Stimulated activated CD8-positive, alpha-beta memory T cell treated with anti-CD3 and anti-CD28 coated beads, Interleukin-12 subunit alpha, Interleukin-12 subunit beta, amount 100 ng/mL, for 24 hours (primary cell): ENCODE results near the gene DCAF5.

Experiments used
- DNase-seq: peaks from one replicate; pipeline ENCODE4 v3.0.0-alpha.2; 2020; ENCODE audit errors: extremely low read depth

Gene DCAF5

DNA sequence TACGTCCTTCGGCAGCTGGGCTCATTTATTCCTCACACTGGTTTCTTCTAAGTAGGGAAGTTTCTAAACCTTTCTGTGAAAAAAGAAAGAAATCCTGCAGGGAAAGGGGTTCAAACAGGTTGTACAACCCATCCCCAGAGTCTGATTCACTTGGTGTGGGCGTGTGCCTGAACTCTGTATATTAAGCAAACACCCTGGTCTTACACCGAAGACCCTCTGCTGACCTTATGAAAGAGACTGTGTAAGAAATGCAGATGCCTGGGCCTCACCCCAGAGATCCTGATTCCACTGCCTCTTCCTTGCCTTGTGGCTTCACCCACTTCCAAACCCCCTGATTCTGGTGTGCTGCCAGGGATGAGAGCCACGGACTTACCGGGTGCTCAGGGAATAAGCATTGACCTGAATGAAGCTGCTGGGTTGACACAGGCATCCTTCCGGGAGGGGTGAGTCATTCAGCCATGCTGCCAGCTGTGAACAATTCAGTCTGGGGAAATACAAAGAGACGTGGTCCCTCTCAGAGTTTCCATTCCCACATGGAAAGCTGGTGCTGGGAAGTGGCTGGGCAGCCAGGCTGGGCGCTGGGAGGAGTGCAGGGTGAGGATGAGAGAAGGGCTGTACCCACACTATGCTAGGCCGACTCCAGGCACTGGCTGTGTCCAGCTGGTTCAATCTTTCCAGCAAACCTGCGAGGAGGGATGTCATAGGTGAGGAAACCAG, 147.3 kb downstream of the DCAF5 start:
- DNase-seq = no peak

GRCh38 chr14:69004731-69005431, 148.0 kb downstream of the DCAF5 start:
- DNase-seq = no peak

- no peak for DNase-seq
Measured at GRCh38 chr14:69003626-69004025, 149.3 kb downstream of the DCAF5 start.

DNA sequence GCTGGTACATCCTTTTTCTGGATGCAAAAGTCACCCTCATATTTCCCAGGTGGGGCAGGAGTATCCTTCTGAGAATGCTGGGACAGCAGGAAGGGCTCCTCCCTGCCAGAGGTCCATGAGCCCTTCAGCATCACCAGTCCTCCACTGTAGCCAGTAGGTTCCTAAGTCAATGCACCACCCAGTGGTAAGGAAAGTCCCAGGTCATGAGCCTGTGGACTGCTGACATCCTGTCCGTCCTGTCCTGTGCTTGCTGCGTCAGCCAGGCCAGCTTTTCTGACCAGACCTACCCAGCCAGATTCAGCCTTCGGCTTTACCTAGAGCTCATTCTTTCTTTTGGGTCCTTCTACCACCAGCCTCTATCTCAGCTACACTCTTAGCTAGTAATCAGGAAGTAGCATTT, 150.8 kb downstream of the DCAF5 start:
- DNase-seq = no peak

DNA sequence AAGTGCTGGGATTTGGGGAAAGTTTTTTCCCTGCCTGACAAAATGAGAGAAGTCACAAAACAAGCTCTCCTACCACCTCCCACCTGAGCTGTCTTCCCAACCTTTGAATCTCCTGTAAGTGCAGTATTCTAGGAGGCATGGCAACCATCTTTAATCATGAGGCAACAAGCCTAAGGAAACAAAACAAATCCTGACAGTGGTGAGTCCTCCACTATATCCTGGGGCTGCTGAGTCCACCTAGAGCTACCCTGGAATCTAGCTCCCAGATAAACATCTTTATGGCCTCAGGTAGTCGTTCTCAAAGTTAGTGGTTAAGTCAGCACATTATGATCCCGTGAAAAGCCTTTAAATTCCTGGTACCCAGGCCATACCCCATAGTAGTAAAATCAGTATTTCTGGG, 151.5 kb downstream of the DCAF5 start:
- no peak for DNase-seq
